Cardiac fibroblast (primary cell): ENCODE data around the gene FCRL6.

ENCODE experiments used
- DNase-seq, 2 donors: peaks; one replicate each; pipeline versions ENCODE4 v3.0.0 to v3.0.0-alpha.2; 2010; ENCODE audit warnings: low read depth in 2 of 2
- H3K4me3 ChIP-seq, 2 donors: replicated peaks in 1 of 2; 1 replicate in 1 of 2; 2 replicates in 1 of 2; pipeline ENCODE4 v1.5.1; 2011; ENCODE audit warnings: low read depth in 2 of 2, low read length in 2 of 2, mild to moderate bottlenecking in 2 of 2, moderate library complexity in 1 of 2
- TF ChIP-seq, protein P1 (sequence below): IDR thresholded peaks from one replicate; pipeline ENCODE4 v1.5.1; 2011; ENCODE audit warnings: low read depth, mild to moderate bottlenecking, low read length, inconsistent platforms

FCRL6 gene

GRCh38 chr1:159849626-159850366 lies 47.6 kb downstream of the FCRL6 start:
- TF ChIP-seq, protein P1, sequence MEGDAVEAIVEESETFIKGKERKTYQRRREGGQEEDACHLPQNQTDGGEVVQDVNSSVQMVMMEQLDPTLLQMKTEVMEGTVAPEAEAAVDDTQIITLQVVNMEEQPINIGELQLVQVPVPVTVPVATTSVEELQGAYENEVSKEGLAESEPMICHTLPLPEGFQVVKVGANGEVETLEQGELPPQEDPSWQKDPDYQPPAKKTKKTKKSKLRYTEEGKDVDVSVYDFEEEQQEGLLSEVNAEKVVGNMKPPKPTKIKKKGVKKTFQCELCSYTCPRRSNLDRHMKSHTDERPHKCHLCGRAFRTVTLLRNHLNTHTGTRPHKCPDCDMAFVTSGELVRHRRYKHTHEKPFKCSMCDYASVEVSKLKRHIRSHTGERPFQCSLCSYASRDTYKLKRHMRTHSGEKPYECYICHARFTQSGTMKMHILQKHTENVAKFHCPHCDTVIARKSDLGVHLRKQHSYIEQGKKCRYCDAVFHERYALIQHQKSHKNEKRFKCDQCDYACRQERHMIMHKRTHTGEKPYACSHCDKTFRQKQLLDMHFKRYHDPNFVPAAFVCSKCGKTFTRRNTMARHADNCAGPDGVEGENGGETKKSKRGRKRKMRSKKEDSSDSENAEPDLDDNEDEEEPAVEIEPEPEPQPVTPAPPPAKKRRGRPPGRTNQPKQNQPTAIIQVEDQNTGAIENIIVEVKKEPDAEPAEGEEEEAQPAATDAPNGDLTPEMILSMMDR, result no peak
- peak; percentile 47 to 78 for DNase-seq
- H3K4me3 ChIP-seq, result peak overlapping the region in 1 of 2 donors; percentile 15

GRCh38 chr1:159851407-159851806 lies 49.2 kb downstream of the FCRL6 start:
- TF ChIP-seq, protein P1, result peak; percentile 19
- peak in 1 of 2 donors; percentile 24 for DNase-seq
- no peak overlapping the region for H3K4me3 ChIP-seq

GRCh38 chr1:159853417-159854115 lies 51.4 kb downstream of the FCRL6 start:
- H3K4me3 ChIP-seq, result peak overlapping the region; percentile 64 to 68
- peak; percentile 26 to 61 for DNase-seq
- TF ChIP-seq, protein P1, result no peak

DNA sequence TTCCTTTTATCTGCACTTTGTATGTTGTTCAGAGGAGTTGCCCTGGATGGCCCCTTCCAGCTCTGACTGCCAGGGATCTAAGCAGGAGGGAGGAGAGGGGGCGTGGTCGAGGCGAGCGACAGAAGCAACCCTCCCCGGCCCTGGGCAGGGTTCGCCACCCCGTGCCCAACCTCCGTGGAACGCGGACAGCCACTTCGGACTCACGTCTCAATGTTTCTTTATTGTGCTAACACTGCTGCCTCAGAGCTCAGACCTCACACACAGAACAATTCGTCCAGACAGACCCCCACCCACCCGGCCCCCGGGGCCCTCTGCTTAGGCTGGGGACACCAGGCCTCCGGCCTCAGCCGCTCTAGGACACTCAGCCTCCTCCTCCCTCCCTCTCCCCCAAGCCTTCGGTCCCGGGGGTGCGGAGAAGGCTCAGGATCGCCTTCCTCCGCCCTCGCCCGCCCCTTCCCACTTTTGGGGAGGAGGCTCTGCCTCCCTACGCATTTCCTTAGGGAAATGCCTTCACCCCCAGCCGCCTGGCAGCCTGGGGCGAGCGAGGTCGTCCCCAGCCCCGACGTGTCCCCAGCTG lies 52.0 kb downstream of the FCRL6 start:
- TF ChIP-seq, protein P1, result no peak
- DNase-seq, result peak; percentile 54 to 69
- H3K4me3 ChIP-seq, result peak overlapping the region; percentile 64 to 68

DNA sequence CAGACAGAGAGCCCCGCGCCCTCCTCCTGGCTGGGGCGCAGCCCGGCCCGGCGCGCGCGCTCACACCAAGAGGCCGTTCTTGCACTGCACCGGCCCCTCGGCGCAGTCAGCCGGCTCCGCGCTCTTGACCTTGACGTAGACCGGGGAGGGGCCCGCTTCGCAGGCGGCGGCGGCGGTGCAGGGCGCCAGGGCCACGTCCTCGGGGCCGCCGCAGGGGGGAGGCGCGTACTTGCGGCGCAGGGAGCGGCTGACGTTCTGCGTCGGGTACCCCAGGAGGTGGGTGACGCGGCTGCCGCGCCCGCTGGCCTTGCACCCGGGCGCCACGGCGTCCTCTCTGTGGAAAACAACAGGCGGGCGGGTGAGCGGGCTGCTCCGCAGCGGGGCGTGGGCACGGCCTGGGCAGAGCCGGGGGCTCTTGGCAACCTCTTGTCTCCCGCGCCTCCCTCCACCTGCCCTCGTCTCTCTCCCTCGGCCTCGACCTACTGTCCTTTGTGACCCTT lies 52.6 kb downstream of the FCRL6 start:
- H3K4me3 ChIP-seq, result peak overlapping the region; percentile 64 to 68
- TF ChIP-seq, protein P1, result no peak
- peak; percentile 86 to 92 for DNase-seq

- H3K4me3 ChIP-seq, result peak overlapping the region in 1 of 2 donors; percentile 64
- no peak for DNase-seq
- TF ChIP-seq, protein P1, result no peak
These were observed 53.5 kb downstream of the FCRL6 start for GRCh38 chr1:159855709-159856108.
